ENCODE measurements around the gene NLGN1.

The NLGN1 gene

GRCh38 chr3:173954647-173955046, 557.1 kb downstream of the NLGN1 start:
- DNase-seq (ENCODE audit: low read depth in 1 of 2, low spot score in 1 of 2) = no peak

GRCh38 chr3:173957646-173958045, 560.1 kb downstream of the NLGN1 start:
- DNase-seq (ENCODE audit: low read depth in 1 of 2, low spot score in 1 of 2) = no peak

- DNase-seq (ENCODE audit: low read depth in 1 of 2, low spot score in 1 of 2) = no peak
These were observed 561.3 kb downstream of the NLGN1 start for GRCh38 chr3:173958805-173959204.

- DNase-seq (ENCODE audit: low read depth in 1 of 2, low spot score in 1 of 2) = no peak
These were observed 572.7 kb downstream of the NLGN1 start for GRCh38 chr3:173970281-173970680.

- no peak for DNase-seq (ENCODE audit: low read depth in 1 of 2, low spot score in 1 of 2)
These were observed 578.7 kb downstream of the NLGN1 start for GRCh38 chr3:173976281-173976680.

- DNase-seq (ENCODE audit: low read depth in 1 of 2, low spot score in 1 of 2) = no peak
These were observed 580.2 kb downstream of the NLGN1 start for GRCh38 chr3:173977747-173978146.

- no peak for DNase-seq (ENCODE audit: low read depth in 1 of 2, low spot score in 1 of 2)
These were observed 585.8 kb downstream of the NLGN1 start for GRCh38 chr3:173983343-173983742.

- DNase-seq (ENCODE audit: low read depth in 1 of 2, low spot score in 1 of 2) = no peak
These were observed 589.4 kb downstream of the NLGN1 start for GRCh38 chr3:173986861-173987410.

GRCh38 chr3:173988909-173989308, 591.4 kb downstream of the NLGN1 start:
- no peak for DNase-seq (ENCODE audit: low read depth in 1 of 2, low spot score in 1 of 2)

- DNase-seq (ENCODE audit: low read depth in 1 of 2, low spot score in 1 of 2) = no peak
These were observed 594.9 kb downstream of the NLGN1 start for GRCh38 chr3:173992416-173992815.

GRCh38 chr3:173993299-173993698, 595.8 kb downstream of the NLGN1 start:
- no peak for DNase-seq (ENCODE audit: low read depth in 1 of 2, low spot score in 1 of 2)

- no peak for DNase-seq (ENCODE audit: low read depth in 1 of 2, low spot score in 1 of 2)
These were observed 603.1 kb downstream of the NLGN1 start for GRCh38 chr3:174000675-174001074.

GRCh38 chr3:174002543-174002942, 605.0 kb downstream of the NLGN1 start:
- DNase-seq (ENCODE audit: low read depth in 1 of 2, low spot score in 1 of 2) = no peak

GRCh38 chr3:174010907-174011306, 613.4 kb downstream of the NLGN1 start:
- no peak for DNase-seq (ENCODE audit: low read depth in 1 of 2, low spot score in 1 of 2)

GRCh38 chr3:174016186-174016585, 618.6 kb downstream of the NLGN1 start:
- no peak for DNase-seq (ENCODE audit: low read depth in 1 of 2, low spot score in 1 of 2)

GRCh38 chr3:174020156-174020555, 622.6 kb downstream of the NLGN1 start:
- DNase-seq (ENCODE audit: low read depth in 1 of 2, low spot score in 1 of 2) = no peak

- DNase-seq (ENCODE audit: low read depth in 1 of 2, low spot score in 1 of 2) = no peak
These were observed 625.9 kb downstream of the NLGN1 start for GRCh38 chr3:174023421-174023820.

GRCh38 chr3:174028673-174029072, 631.1 kb downstream of the NLGN1 start:
- DNase-seq (ENCODE audit: low read depth in 1 of 2, low spot score in 1 of 2) = no peak

- no peak for DNase-seq (ENCODE audit: low read depth in 1 of 2, low spot score in 1 of 2)
These were observed 637.9 kb downstream of the NLGN1 start for GRCh38 chr3:174035328-174035886.

- no peak for DNase-seq (ENCODE audit: low read depth in 1 of 2, low spot score in 1 of 2)
These were observed 648.8 kb downstream of the NLGN1 start for GRCh38 chr3:174046311-174046710.

GRCh38 chr3:174049472-174049871, 651.9 kb downstream of the NLGN1 start:
- no peak for DNase-seq (ENCODE audit: low read depth in 1 of 2, low spot score in 1 of 2)

GRCh38 chr3:174051191-174051590, 653.6 kb downstream of the NLGN1 start:
- no peak for DNase-seq (ENCODE audit: low read depth in 1 of 2, low spot score in 1 of 2)

GRCh38 chr3:174058804-174059203, 661.3 kb downstream of the NLGN1 start:
- no peak for DNase-seq (ENCODE audit: low read depth in 1 of 2, low spot score in 1 of 2)

Data from activated CD4-positive, alpha-beta T cell treated with anti-CD3 and anti-CD28 coated beads, Interleukin-2, amount 50 U/mL, for 24 hours (primary cell).